GM12872 (cell line): ENCODE results near the gene NHLRC2.

Source experiments
- CTCF ChIP-seq: IDR thresholded peaks from 3 replicates; pipeline ENCODE4 v1.5.1; 2011; ENCODE audit warnings: low read depth, mild to moderate bottlenecking, low read length, moderate library complexity; ENCODE audit not compliant: insufficient read depth

NHLRC2 gene

GRCh38 chr10:113825791-113826190 is 28.7 kb upstream of the NHLRC2 start:
- no peak for TF ChIP-seq CTCF

- TF ChIP-seq CTCF: no peak
Measured at GRCh38 chr10:113842171-113842570, 12.3 kb upstream of the NHLRC2 start.

- TF ChIP-seq CTCF: no peak
Measured at GRCh38 chr10:113843972-113844485, 10.4 kb upstream of the NHLRC2 start.

GRCh38 chr10:113846036-113846435 is 8.4 kb upstream of the NHLRC2 start:
- no peak for TF ChIP-seq CTCF

- TF ChIP-seq CTCF: no peak
Measured at GRCh38 chr10:113849140-113849803, 5.2 kb upstream of the NHLRC2 start.

GRCh38 chr10:113849946-113850345 is 4.5 kb upstream of the NHLRC2 start:
- TF ChIP-seq CTCF: no peak

- no peak for TF ChIP-seq CTCF
Measured at GRCh38 chr10:113853578-113854012, 866 bp upstream of the NHLRC2 start.
